DOHH2 (cell line): ENCODE results near the gene TCN2.

Experiments used
- H3F3A ChIP-seq: fragments of 200-600 bp; sonication (generic), shearing (Covaris generic); 2 replicates; pipeline ENCODE4 v1.6.0; 2016; ENCODE audit warnings: antibody characterized with exemption, mild to moderate bottlenecking; ENCODE audit not compliant: control insufficient read depth, insufficient read depth
- H3K27ac ChIP-seq: fragments of 200-600 bp; sonication (generic); 2 replicates; pipeline ENCODE4 v1.5.1; 2014; ENCODE audit warnings: low read depth, mild to moderate bottlenecking, low read length, moderate library complexity
- H3K27me3 ChIP-seq: fragments of 200-600 bp; sonication (generic); 2 replicates; pipeline ENCODE4 v1.6.1; 2014; ENCODE audit warnings: mild to moderate bottlenecking, low read length, mixed read lengths; ENCODE audit not compliant: control insufficient read depth
- H3K36me3 ChIP-seq: fragments of 200-600 bp; sonication (generic); 2 replicates; pipeline ENCODE4 v1.6.1; 2014; ENCODE audit warnings: mild to moderate bottlenecking, low read length, moderate library complexity, mixed read lengths; ENCODE audit not compliant: control insufficient read depth
- H3K4me1 ChIP-seq: fragments of 200-600 bp; sonication (generic); 2 replicates; pipeline ENCODE4 v1.6.1; 2014; ENCODE audit warnings: mild to moderate bottlenecking, low read length, mixed read lengths; ENCODE audit not compliant: control insufficient read depth
- H3K4me2 ChIP-seq: fragments of 200-600 bp; sonication (generic); 2 replicates; pipeline ENCODE4 v1.6.0; 2014; ENCODE audit warnings: mild to moderate bottlenecking, low read length, moderate library complexity
- H3K4me3 ChIP-seq: fragments of 200-600 bp; sonication (generic); 2 replicates; pipeline ENCODE4 v1.5.1; 2014; ENCODE audit warnings: mild to moderate bottlenecking, low read length, mixed read lengths
- H3K79me2 ChIP-seq: fragments of 200-600 bp; sonication (generic); 2 replicates; pipeline ENCODE4 v1.6.1; 2014; ENCODE audit warnings: mild to moderate bottlenecking, low read length, mixed read lengths; ENCODE audit not compliant: control insufficient read depth
- H3K9me2 ChIP-seq: fragments of 200-600 bp; sonication (generic); replicated peaks from 2 replicates; pipeline ENCODE4 v1.6.1; 2014; ENCODE audit warnings: mild to moderate bottlenecking, low read length, mixed read lengths; ENCODE audit not compliant: control insufficient read depth
- H3K9me3 ChIP-seq: fragments of 200-600 bp; sonication (generic); 2 replicates; pipeline ENCODE4 v1.6.1; 2014; ENCODE audit warnings: antibody characterized with exemption, low read length, mixed read lengths; ENCODE audit not compliant: control insufficient read depth, insufficient read depth
- H4K20me1 ChIP-seq: fragments of 200-600 bp; sonication (generic); 2 replicates; pipeline ENCODE4 v1.6.0; 2014; ENCODE audit warnings: low read depth, mild to moderate bottlenecking, antibody characterized with exemption, low read length, moderate library complexity; ENCODE audit not compliant: control insufficient read depth, insufficient read depth
- EZH2phosphoT487 ChIP-seq: fragments of 200-600 bp; sonication (generic); IDR thresholded peaks from 2 replicates; pipeline ENCODE4 v1.6.1; 2017; ENCODE audit warnings: borderline replicate concordance, mild to moderate bottlenecking, antibody characterized with exemption, low read length, moderate library complexity, mixed read lengths
- TF ChIP-seq, protein P1 (sequence below): fragments of 200-600 bp; sonication (generic); IDR thresholded peaks from one replicate; pipeline ENCODE4 v1.5.1; 2014; ENCODE audit warnings: antibody characterized with exemption, mild to moderate bottlenecking, low read depth, low read length; ENCODE audit not compliant: poor library complexity, severe bottlenecking

Gene TCN2

DNA sequence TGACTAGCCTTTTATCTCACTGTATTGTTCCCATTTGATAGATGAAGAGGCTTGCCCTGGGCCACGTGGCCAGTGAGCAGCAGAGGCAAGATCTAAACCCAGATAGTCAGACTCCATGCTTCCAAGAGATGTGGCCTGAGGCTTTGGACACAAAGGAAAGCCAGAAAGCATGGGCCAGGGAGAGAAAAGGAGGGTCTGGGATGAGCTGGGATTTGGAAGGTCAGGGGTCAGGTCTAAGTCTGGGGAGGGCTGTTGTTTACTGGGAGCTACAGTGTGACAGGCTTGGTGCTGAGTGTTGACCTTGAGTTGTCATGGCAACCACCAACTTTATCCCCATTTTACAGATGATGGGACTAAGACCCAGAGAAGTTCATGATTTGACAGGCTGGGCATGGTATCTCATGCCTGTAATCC, 30.7 kb downstream of the TCN2 start:
- Histone ChIP-seq H3K27me3 (no peaks in the 10 kb centered on the region), H3K4me1 (peaks cover 16% of the 10 kb centered on the region), H3K9me3 (no peaks in the 10 kb centered on the region), H3K9me2 (no peaks in the 10 kb centered on the region), H3K4me2 (no peak overlapping the region), H3K27ac (no peak overlapping the region), H4K20me1 (no peaks in the 10 kb centered on the region), H3K36me3 (no peaks in the 10 kb centered on the region), H3K79me2 (no peaks in the 10 kb centered on the region), H3F3A (no peaks in the 10 kb centered on the region), H3K4me3 (no peak overlapping the region)
- no peak for TF ChIP-seq EZH2phosphoT487
- TF ChIP-seq, protein P1, sequence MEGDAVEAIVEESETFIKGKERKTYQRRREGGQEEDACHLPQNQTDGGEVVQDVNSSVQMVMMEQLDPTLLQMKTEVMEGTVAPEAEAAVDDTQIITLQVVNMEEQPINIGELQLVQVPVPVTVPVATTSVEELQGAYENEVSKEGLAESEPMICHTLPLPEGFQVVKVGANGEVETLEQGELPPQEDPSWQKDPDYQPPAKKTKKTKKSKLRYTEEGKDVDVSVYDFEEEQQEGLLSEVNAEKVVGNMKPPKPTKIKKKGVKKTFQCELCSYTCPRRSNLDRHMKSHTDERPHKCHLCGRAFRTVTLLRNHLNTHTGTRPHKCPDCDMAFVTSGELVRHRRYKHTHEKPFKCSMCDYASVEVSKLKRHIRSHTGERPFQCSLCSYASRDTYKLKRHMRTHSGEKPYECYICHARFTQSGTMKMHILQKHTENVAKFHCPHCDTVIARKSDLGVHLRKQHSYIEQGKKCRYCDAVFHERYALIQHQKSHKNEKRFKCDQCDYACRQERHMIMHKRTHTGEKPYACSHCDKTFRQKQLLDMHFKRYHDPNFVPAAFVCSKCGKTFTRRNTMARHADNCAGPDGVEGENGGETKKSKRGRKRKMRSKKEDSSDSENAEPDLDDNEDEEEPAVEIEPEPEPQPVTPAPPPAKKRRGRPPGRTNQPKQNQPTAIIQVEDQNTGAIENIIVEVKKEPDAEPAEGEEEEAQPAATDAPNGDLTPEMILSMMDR: no peak

DNA sequence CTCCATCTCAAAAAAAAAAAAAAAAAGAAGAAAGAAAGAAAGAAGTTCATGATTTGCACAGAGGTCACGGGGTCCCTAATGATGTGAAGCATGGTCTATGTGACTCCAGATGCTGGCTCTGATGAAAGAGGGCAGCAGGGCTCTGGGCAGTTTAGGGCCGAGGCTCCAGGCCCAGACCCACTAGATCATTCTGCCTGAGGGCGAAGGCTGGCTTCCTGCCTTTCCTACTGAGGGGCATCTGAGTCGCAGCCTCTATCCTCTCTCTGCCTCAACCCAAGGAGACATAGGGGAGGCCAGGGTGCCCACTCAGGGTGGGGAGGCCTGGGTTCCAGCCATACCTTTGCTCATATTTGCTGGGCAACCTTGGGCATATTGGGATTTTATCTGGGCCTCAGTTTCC, 33.4 kb downstream of the TCN2 start:
- Histone ChIP-seq H3K9me3 (no peaks in the 10 kb centered on the region), H3K27me3 (no peaks in the 10 kb centered on the region)
- no peak for TF ChIP-seq EZH2phosphoT487
- TF ChIP-seq, protein P1: no peak

DNA sequence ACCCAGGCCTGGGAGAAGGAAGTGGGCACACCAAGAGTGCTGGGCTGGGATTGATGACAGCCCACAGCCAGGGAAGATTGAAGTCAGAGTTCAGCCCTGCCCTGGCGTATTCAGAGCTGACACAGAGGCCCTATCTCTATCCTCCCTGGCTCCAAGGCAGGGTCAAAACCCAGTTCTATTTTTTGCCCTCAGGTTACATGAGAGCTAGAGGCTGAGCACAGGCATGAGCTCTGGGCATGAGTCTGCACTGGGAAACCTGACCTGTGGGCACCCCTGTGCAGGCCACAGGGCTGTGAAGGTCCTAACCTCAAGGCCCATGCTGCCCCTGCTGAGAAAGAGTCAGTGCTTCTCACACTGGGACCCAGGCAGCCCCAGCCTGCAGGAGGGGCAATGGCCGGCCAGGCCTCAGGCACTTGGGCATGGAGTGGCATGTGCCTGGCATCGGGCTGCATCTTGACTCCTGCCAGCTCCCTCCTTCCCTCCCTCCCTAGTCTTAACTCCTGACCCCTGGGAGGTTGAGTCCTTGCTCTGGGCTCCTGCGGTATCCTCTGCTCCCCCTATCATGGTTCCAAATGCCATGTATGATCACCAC, 34.0 kb downstream of the TCN2 start:
- Histone ChIP-seq H3K9me3 (no peaks in the 10 kb centered on the region), H3K4me2 (no peak overlapping the region), H4K20me1 (no peaks in the 10 kb centered on the region), H3K9me2 (no peaks in the 10 kb centered on the region), H3K36me3 (no peaks in the 10 kb centered on the region), H3K4me1 (peaks cover 2% of the 10 kb centered on the region), H3F3A (no peaks in the 10 kb centered on the region), H3K27me3 (no peaks in the 10 kb centered on the region), H3K4me3 (no peak overlapping the region), H3K27ac (no peak overlapping the region), H3K79me2 (no peaks in the 10 kb centered on the region)
- TF ChIP-seq EZH2phosphoT487: no peak
- TF ChIP-seq, protein P1: no peak

More for the DNA sequence above, 33.4 kb downstream of the TCN2 start:
- Histone ChIP-seq H3K27ac (no peak overlapping the region), H3K4me1 (peaks cover 6% of the 10 kb centered on the region), H3K9me2 (no peaks in the 10 kb centered on the region), H3F3A (no peaks in the 10 kb centered on the region), H3K79me2 (no peaks in the 10 kb centered on the region), H3K36me3 (no peaks in the 10 kb centered on the region), H3K4me2 (no peak overlapping the region), H4K20me1 (no peaks in the 10 kb centered on the region), H3K4me3 (no peak overlapping the region)
